HepG2 (cell line): ENCODE data around the gene ATOSB. TPM values are rescaled to one million over a fixed set of nuclear protein-coding genes. Genes with fewer than 3 reads are reported as not detected.

Experiments
- ATM ChIP-seq: fragments of 450-650 bp; IDR thresholded peaks from 2 replicates; pipeline ENCODE4 v1.7.1; 2017; ENCODE audit warnings: mild to moderate bottlenecking, borderline replicate concordance
- CBFB ChIP-seq: sonication (generic); formaldehyde crosslinking; IDR thresholded peaks from 2 replicates; pipeline ENCODE4 v1.4.0; 2020; ENCODE audit warnings: missing genetic modification reagents
- GATA4 ChIP-seq: sonication (generic); IDR thresholded peaks from 2 replicates; pipeline ENCODE4 v1.6.1; 2016; ENCODE audit warnings: antibody characterized with exemption, low read depth, borderline replicate concordance
- KDM5B ChIP-seq: sonication (generic); formaldehyde crosslinking; IDR thresholded peaks from 2 replicates; pipeline ENCODE4 v1.4.0; 2020; ENCODE audit warnings: missing genetic modification reagents, mild to moderate bottlenecking, borderline replicate concordance
- MXD1 ChIP-seq: sonication (generic); formaldehyde crosslinking; IDR thresholded peaks from 2 replicates; pipeline ENCODE4 v1.4.0; 2020; ENCODE audit warnings: mild to moderate bottlenecking, missing genetic modification reagents
- NPAS2 ChIP-seq: sonication (generic); formaldehyde crosslinking; IDR thresholded peaks from 2 replicates; pipeline ENCODE4 v1.8.0; 2022; ENCODE audit warnings: mild to moderate bottlenecking, missing genetic modification reagents, borderline replicate concordance
- RFXANK ChIP-seq: IDR thresholded peaks from 2 replicates; pipeline ENCODE4 v1.6.1; 2016
- THAP7 ChIP-seq: sonication (generic); formaldehyde crosslinking; IDR thresholded peaks from 2 replicates; pipeline ENCODE4 v1.8.1; 2023; ENCODE audit warnings: mild to moderate bottlenecking, missing genetic modification reagents
- ZBTB20 ChIP-seq: sonication (generic); formaldehyde crosslinking; IDR thresholded peaks from 2 replicates; pipeline ENCODE4 v1.8.1; 2023; ENCODE audit warnings: missing genetic modification reagents, low read depth, mild to moderate bottlenecking, borderline replicate concordance
- ZMAT5 ChIP-seq: sonication (generic); formaldehyde crosslinking; IDR thresholded peaks from 2 replicates; pipeline ENCODE4 v1.5.0; 2020; ENCODE audit warnings: mild to moderate bottlenecking, low read depth, missing genetic modification reagents, borderline replicate concordance
- ZMYM4 ChIP-seq: sonication (generic); formaldehyde crosslinking; IDR thresholded peaks from 2 replicates; pipeline ENCODE4 v1.8.1; 2023; ENCODE audit warnings: mild to moderate bottlenecking, missing genetic modification reagents
- ZNF142 ChIP-seq: sonication (generic); formaldehyde crosslinking; IDR thresholded peaks from 2 replicates; pipeline ENCODE4 v1.4.0; 2020; ENCODE audit warnings: missing genetic modification reagents
- ZNF350 ChIP-seq: sonication (generic); formaldehyde crosslinking; IDR thresholded peaks from 2 replicates; pipeline ENCODE4 v1.4.0; 2020; ENCODE audit warnings: mild to moderate bottlenecking, low read depth, missing genetic modification reagents, borderline replicate concordance
- ZNF562 ChIP-seq: sonication (generic); formaldehyde crosslinking; IDR thresholded peaks from 2 replicates; pipeline ENCODE4 v1.8.0; 2022; ENCODE audit warnings: missing genetic modification reagents, borderline replicate concordance
- ZNF574 ChIP-seq: sonication (generic); formaldehyde crosslinking; IDR thresholded peaks from 2 replicates; pipeline ENCODE4 v1.4.0; 2020; ENCODE audit warnings: missing genetic modification reagents
- polyA plus RNA-seq, 8 experiments: library from polyadenylated mRNA; depleted of rRNA in 3 of 8; stranded (reverse) in 7 of 8; unstranded in 1 of 8; fragments of >200 nt; fragmentation: Illumina TruSeq in 4 of 8; extraction: Trizol in 4 of 8; gene quantifications; 2 replicates each; pipeline versions ENCODE4 v1.2.1 to v1.2.3, GENCODE V29; 2011 to 2016; ENCODE audit warnings: low read depth in 4 of 8, missing spikeins in 1 of 8, mixed read lengths in 1 of 8; ENCODE audit not compliant: insufficient read depth in 1 of 8
- total RNA-seq, 5 experiments: library from RNA; depleted of rRNA; stranded (reverse); fragments of >200 nt; fragmentation: Illumina TruSeq; extraction: Trizol; gene quantifications; 2 replicates each; pipeline ENCODE4 v1.2.3, GENCODE V29; 2016; ENCODE audit warnings: low read depth in 1 of 5

ATOSB gene
- total and polyA plus RNA-seq, 2 of the 13 experiments (the other 11 are each of a cell fraction or from before 2014, with no cell fraction given) = 1.9 to 6.4 TPM

- peak; percentile 16; the same call in 1 of the 2 replicates for TF ChIP-seq ZNF574
- TF ChIP-seq RFXANK (CRISPR knock-in tag) = peak; percentile 99
- TF ChIP-seq CBFB = peak; percentile 59; the same call in 1 of the 2 replicates
- TF ChIP-seq ZMAT5 (CRISPR knock-in tag) = no peak
- TF ChIP-seq ZNF142 (CRISPR knock-in tag) = no peak
- TF ChIP-seq NPAS2 = no peak
- 0 out of 2 replicates have a peak, but pooled peaks have one; percentile 33 for TF ChIP-seq ZNF350
- no peak for TF ChIP-seq GATA4
- TF ChIP-seq ZBTB20 = 0 out of 2 replicates have a peak, but pooled peaks have one; percentile 35
- peak; percentile 69; the same call in 1 of the 2 replicates for TF ChIP-seq MXD1
- TF ChIP-seq THAP7 = 0 out of 2 replicates have a peak, but pooled peaks have one; percentile 42
- no peak for TF ChIP-seq ZNF562 (CRISPR knock-in tag)
- no peak for TF ChIP-seq KDM5B
- no peak for TF ChIP-seq ATM
- peak; percentile 83 for TF ChIP-seq ZMYM4 (CRISPR knock-in tag)
Observed at GRCh38 chr9:35072461-35073278, 43.0 kb downstream of the ATOSB start, which contains the start of gene VCP (continued).
